Measurements from ENCODE around the gene GNG4.
"Not testable (repeated sequence)": the region's sequence is repeated elsewhere in the genome, so short reads cannot be mapped to it uniquely, and the experiment has no call there.

Gene GNG4

GRCh38 chr1:235582130-235582529 is 67.5 kb downstream of the GNG4 start:
- Histone ChIP-seq H3K27me3 (ENCODE audit: insufficient read depth, low read length) (peaks cover 52% of the 10 kb centered on the region), H3K79me2 (ENCODE audit: control insufficient read depth, insufficient read depth, low read length, unreplicated experiment) (no peaks in the 10 kb centered on the region), H3K36me3 (ENCODE audit: insufficient read depth, low read length) (no peaks in the 10 kb centered on the region), H3K4me1 (ENCODE audit: control insufficient read depth, insufficient read depth, low read length, unreplicated experiment) (no peaks in the 10 kb centered on the region), H3K27ac (ENCODE audit: low read depth, low read length) (no peak overlapping the region), H3K4me3 (ENCODE audit: low read depth, low read length) (no peak overlapping the region), H2AFZ (ENCODE audit: low read length, unreplicated experiment) (no peak overlapping the region)

- no peaks in the 10 kb centered on the region for H3K79me2 ChIP-seq (ENCODE audit: control insufficient read depth, insufficient read depth, low read length, unreplicated experiment)
- no peak overlapping the region for H3K27ac ChIP-seq (ENCODE audit: low read depth, low read length)
- H3K27me3 ChIP-seq (ENCODE audit: insufficient read depth, low read length): peaks cover 33% of the 10 kb centered on the region
- no peak overlapping the region for H2AFZ ChIP-seq (ENCODE audit: low read length, unreplicated experiment)
- H3K4me1 ChIP-seq (ENCODE audit: control insufficient read depth, insufficient read depth, low read length, unreplicated experiment): no peaks in the 10 kb centered on the region
- H3K4me3 ChIP-seq (ENCODE audit: low read depth, low read length): no peak overlapping the region
- no peaks in the 10 kb centered on the region for H3K36me3 ChIP-seq (ENCODE audit: insufficient read depth, low read length)
Measured at GRCh38 chr1:235579891-235580290, 69.7 kb downstream of the GNG4 start.

GRCh38 chr1:235575597-235575996 is 74.0 kb downstream of the GNG4 start:
- H3K4me1 ChIP-seq (ENCODE audit: control insufficient read depth, insufficient read depth, low read length, unreplicated experiment): no peaks in the 10 kb centered on the region
- no peaks in the 10 kb centered on the region for H3K27me3 ChIP-seq (ENCODE audit: insufficient read depth, low read length)
- no peak overlapping the region for H2AFZ ChIP-seq (ENCODE audit: low read length, unreplicated experiment)
- no peak overlapping the region for H3K27ac ChIP-seq (ENCODE audit: low read depth, low read length)
- no peak overlapping the region for H3K4me3 ChIP-seq (ENCODE audit: low read depth, low read length)
- H3K36me3 ChIP-seq (ENCODE audit: insufficient read depth, low read length): no peaks in the 10 kb centered on the region
- H3K79me2 ChIP-seq (ENCODE audit: control insufficient read depth, insufficient read depth, low read length, unreplicated experiment): no peaks in the 10 kb centered on the region

- Histone ChIP-seq H3K27ac (ENCODE audit: low read depth, low read length) (no peak overlapping the region), H3K36me3 (ENCODE audit: insufficient read depth, low read length) (no peaks in the 10 kb centered on the region), H2AFZ (ENCODE audit: low read length, unreplicated experiment) (no peak overlapping the region), H3K27me3 (ENCODE audit: insufficient read depth, low read length) (no peaks in the 10 kb centered on the region), H3K4me1 (ENCODE audit: control insufficient read depth, insufficient read depth, low read length, unreplicated experiment) (no peaks in the 10 kb centered on the region), H3K4me3 (ENCODE audit: low read depth, low read length) (no peak overlapping the region), H3K79me2 (ENCODE audit: control insufficient read depth, insufficient read depth, low read length, unreplicated experiment) (no peaks in the 10 kb centered on the region)
Measured at GRCh38 chr1:235573880-235574279, 75.7 kb downstream of the GNG4 start.

- H3K4me3 ChIP-seq (ENCODE audit: low read depth, low read length); H3K4me1 ChIP-seq (ENCODE audit: control insufficient read depth, insufficient read depth, low read length, unreplicated experiment); H3K36me3 ChIP-seq (ENCODE audit: insufficient read depth, low read length): not testable (repeated sequence)
Measured at GRCh38 chr1:235572971-235573370, 76.6 kb downstream of the GNG4 start.

GRCh38 chr1:235571482-235571881 is 78.1 kb downstream of the GNG4 start:
- Histone ChIP-seq H3K4me1 (ENCODE audit: control insufficient read depth, insufficient read depth, low read length, unreplicated experiment) (no peaks in the 10 kb centered on the region), H3K36me3 (ENCODE audit: insufficient read depth, low read length) (no peaks in the 10 kb centered on the region), H2AFZ (ENCODE audit: low read length, unreplicated experiment) (no peak overlapping the region), H3K27ac (ENCODE audit: low read depth, low read length) (no peak overlapping the region), H3K79me2 (ENCODE audit: control insufficient read depth, insufficient read depth, low read length, unreplicated experiment) (no peaks in the 10 kb centered on the region), H3K4me3 (ENCODE audit: low read depth, low read length) (no peak overlapping the region), H3K27me3 (ENCODE audit: insufficient read depth, low read length) (no peaks in the 10 kb centered on the region)

More at GRCh38 chr1:235572971-235573370, 76.6 kb downstream of the GNG4 start:
- H2AFZ ChIP-seq (ENCODE audit: low read length, unreplicated experiment); H3K27me3 ChIP-seq (ENCODE audit: insufficient read depth, low read length); H3K79me2 ChIP-seq (ENCODE audit: control insufficient read depth, insufficient read depth, low read length, unreplicated experiment); H3K27ac ChIP-seq (ENCODE audit: low read depth, low read length): not testable (repeated sequence)

- H3K79me2 ChIP-seq (ENCODE audit: control insufficient read depth, insufficient read depth, low read length, unreplicated experiment): no peaks in the 10 kb centered on the region
- H3K36me3 ChIP-seq (ENCODE audit: insufficient read depth, low read length): no peaks in the 10 kb centered on the region
- no peaks in the 10 kb centered on the region for H3K27me3 ChIP-seq (ENCODE audit: insufficient read depth, low read length)
- H3K27ac ChIP-seq (ENCODE audit: low read depth, low read length): no peak overlapping the region
- H3K4me3 ChIP-seq (ENCODE audit: low read depth, low read length): no peak overlapping the region
- H3K4me1 ChIP-seq (ENCODE audit: control insufficient read depth, insufficient read depth, low read length, unreplicated experiment): no peaks in the 10 kb centered on the region
- no peak overlapping the region for H2AFZ ChIP-seq (ENCODE audit: low read length, unreplicated experiment)
Measured at GRCh38 chr1:235567812-235568503, 81.6 kb downstream of the GNG4 start.

- H3K27me3 ChIP-seq (ENCODE audit: insufficient read depth, low read length): no peaks in the 10 kb centered on the region
- H3K4me3 ChIP-seq (ENCODE audit: low read depth, low read length): no peak overlapping the region
- no peaks in the 10 kb centered on the region for H3K36me3 ChIP-seq (ENCODE audit: insufficient read depth, low read length)
- H3K4me1 ChIP-seq (ENCODE audit: control insufficient read depth, insufficient read depth, low read length, unreplicated experiment): no peaks in the 10 kb centered on the region
- H3K27ac ChIP-seq (ENCODE audit: low read depth, low read length): no peak overlapping the region
- no peak overlapping the region for H2AFZ ChIP-seq (ENCODE audit: low read length, unreplicated experiment)
- H3K79me2 ChIP-seq (ENCODE audit: control insufficient read depth, insufficient read depth, low read length, unreplicated experiment): no peaks in the 10 kb centered on the region
Measured at GRCh38 chr1:235566084-235566483, 83.5 kb downstream of the GNG4 start.

GRCh38 chr1:235563513-235564061 is 86.0 kb downstream of the GNG4 start:
- Histone ChIP-seq H3K27me3 (ENCODE audit: insufficient read depth, low read length) (no peaks in the 10 kb centered on the region), H3K27ac (ENCODE audit: low read depth, low read length) (no peak overlapping the region), H3K4me3 (ENCODE audit: low read depth, low read length) (no peak overlapping the region), H3K4me1 (ENCODE audit: control insufficient read depth, insufficient read depth, low read length, unreplicated experiment) (no peaks in the 10 kb centered on the region), H3K79me2 (ENCODE audit: control insufficient read depth, insufficient read depth, low read length, unreplicated experiment) (no peaks in the 10 kb centered on the region), H3K36me3 (ENCODE audit: insufficient read depth, low read length) (no peaks in the 10 kb centered on the region), H2AFZ (ENCODE audit: low read length, unreplicated experiment) (no peak overlapping the region)

GRCh38 chr1:235562589-235562988 is 87.0 kb downstream of the GNG4 start:
- Histone ChIP-seq H2AFZ (ENCODE audit: low read length, unreplicated experiment) (no peak overlapping the region), H3K4me3 (ENCODE audit: low read depth, low read length) (no peak overlapping the region), H3K27ac (ENCODE audit: low read depth, low read length) (no peak overlapping the region), H3K36me3 (ENCODE audit: insufficient read depth, low read length) (no peaks in the 10 kb centered on the region), H3K79me2 (ENCODE audit: control insufficient read depth, insufficient read depth, low read length, unreplicated experiment) (no peaks in the 10 kb centered on the region), H3K4me1 (ENCODE audit: control insufficient read depth, insufficient read depth, low read length, unreplicated experiment) (no peaks in the 10 kb centered on the region), H3K27me3 (ENCODE audit: insufficient read depth, low read length) (no peaks in the 10 kb centered on the region)

- Histone ChIP-seq H3K79me2 (ENCODE audit: control insufficient read depth, insufficient read depth, low read length, unreplicated experiment) (no peaks in the 10 kb centered on the region), H3K4me1 (ENCODE audit: control insufficient read depth, insufficient read depth, low read length, unreplicated experiment) (no peaks in the 10 kb centered on the region)
Measured at GRCh38 chr1:235558621-235559169, 90.9 kb downstream of the GNG4 start.

More at GRCh38 chr1:235558621-235559169, 90.9 kb downstream of the GNG4 start:
- Histone ChIP-seq H3K27me3 (ENCODE audit: insufficient read depth, low read length) (no peaks in the 10 kb centered on the region), H3K36me3 (ENCODE audit: insufficient read depth, low read length) (no peaks in the 10 kb centered on the region), H3K27ac (ENCODE audit: low read depth, low read length) (no peak overlapping the region), H2AFZ (ENCODE audit: low read length, unreplicated experiment) (no peak overlapping the region), H3K4me3 (ENCODE audit: low read depth, low read length) (no peak overlapping the region)

All from ACC112 (cell line).